Measurements from ENCODE around the gene DST.
A peak's percentile ranks its signal among the peaks of the same experiment; 100 is the strongest.

The DST gene

GRCh38 chr6:56677559-56677958, 34.9 kb upstream of the DST start:
- H3K27ac ChIP-seq = no peak overlapping the region
- no peak for TF ChIP-seq CTCF (conservative IDR thresholded peaks at IDR 0.05)

- H3K27ac ChIP-seq = no peak overlapping the region
- TF ChIP-seq CTCF (conservative IDR thresholded peaks at IDR 0.05) = no peak
Measured at GRCh38 chr6:56671651-56672461, 29.2 kb upstream of the DST start.

GRCh38 chr6:56671160-56671559, 28.5 kb upstream of the DST start:
- 0 out of 2 replicates have a peak, but pooled peaks have one; percentile 16 for TF ChIP-seq CTCF (conservative IDR thresholded peaks at IDR 0.05)
- H3K27ac ChIP-seq = no peak overlapping the region

- no peak overlapping the region for H3K27ac ChIP-seq
- TF ChIP-seq CTCF (conservative IDR thresholded peaks at IDR 0.05) = no peak
Measured at GRCh38 chr6:56669041-56669440, 26.4 kb upstream of the DST start.

- no peak for TF ChIP-seq CTCF (conservative IDR thresholded peaks at IDR 0.05)
- no peak overlapping the region for H3K27ac ChIP-seq
Measured at GRCh38 chr6:56668158-56668557, 25.5 kb upstream of the DST start.

- H3K27ac ChIP-seq = no peak overlapping the region
- TF ChIP-seq CTCF (conservative IDR thresholded peaks at IDR 0.05) = no peak
Measured at GRCh38 chr6:56667336-56667735, 24.6 kb upstream of the DST start.

GRCh38 chr6:56664029-56664428, 21.3 kb upstream of the DST start:
- TF ChIP-seq CTCF (conservative IDR thresholded peaks at IDR 0.05) = no peak
- no peak overlapping the region for H3K27ac ChIP-seq
